ENCODE results near the gene DAPK1. TPM values are rescaled to one million over a fixed set of nuclear protein-coding genes. Genes with fewer than 3 reads are reported as not detected.
"Not testable (repeated sequence)": the region's sequence is repeated elsewhere in the genome, so short reads cannot be mapped to it uniquely, and the experiment has no call there.

The DAPK1 gene
- polyA plus RNA-seq, 12 donors: 16.4 to 38.0 (median 20.0) TPM; not detected in 1

- DNase-seq: no peak
Observed at GRCh38 chr9:87541663-87542062, 44.0 kb downstream of the DAPK1 start.

GRCh38 chr9:87542141-87542540 lies 44.5 kb downstream of the DAPK1 start:
- no peak for DNase-seq

- DNase-seq: no peak
Observed at GRCh38 chr9:87543251-87543650, 45.6 kb downstream of the DAPK1 start.

- DNase-seq: no peak
Observed at GRCh38 chr9:87545858-87546257, 48.2 kb downstream of the DAPK1 start.

- no peak for DNase-seq
Observed at GRCh38 chr9:87546704-87547103, 49.0 kb downstream of the DAPK1 start.

- DNase-seq: no peak
Observed at GRCh38 chr9:87547671-87548081, 50.0 kb downstream of the DAPK1 start.

- DNase-seq: no peak
Observed at GRCh38 chr9:87548159-87548558, 50.5 kb downstream of the DAPK1 start.

- DNase-seq: not testable (repeated sequence)
Observed at GRCh38 chr9:87549088-87549487, 51.4 kb downstream of the DAPK1 start.

- DNase-seq: no peak
Observed at GRCh38 chr9:87549791-87550190, 52.1 kb downstream of the DAPK1 start.

- DNase-seq: no peak
Observed at GRCh38 chr9:87550253-87550954, 52.7 kb downstream of the DAPK1 start.

GRCh38 chr9:87551772-87552217 lies 54.1 kb downstream of the DAPK1 start:
- no peak for DNase-seq

GRCh38 chr9:87554171-87554910 lies 56.7 kb downstream of the DAPK1 start:
- DNase-seq: no peak

GRCh38 chr9:87554976-87555375 lies 57.3 kb downstream of the DAPK1 start:
- no peak for DNase-seq

GRCh38 chr9:87556039-87556438 lies 58.4 kb downstream of the DAPK1 start:
- DNase-seq: no peak

GRCh38 chr9:87556821-87557220 lies 59.2 kb downstream of the DAPK1 start:
- no peak for DNase-seq

GRCh38 chr9:87557996-87558395 lies 60.3 kb downstream of the DAPK1 start:
- no peak for DNase-seq

GRCh38 chr9:87558606-87559190 lies 61.0 kb downstream of the DAPK1 start:
- DNase-seq: no peak

GRCh38 chr9:87562062-87562461 lies 64.4 kb downstream of the DAPK1 start:
- no peak for DNase-seq

- DNase-seq: no peak
Observed at GRCh38 chr9:87562530-87563170, 65.0 kb downstream of the DAPK1 start.

- no peak for DNase-seq
Observed at GRCh38 chr9:87564111-87564510, 66.4 kb downstream of the DAPK1 start.

- no peak for DNase-seq
Observed at GRCh38 chr9:87564791-87565241, 67.1 kb downstream of the DAPK1 start.

GRCh38 chr9:87567001-87567400 lies 69.3 kb downstream of the DAPK1 start:
- no peak for DNase-seq

All from muscle of arm (tissue), 12 donors.